ENCODE data around the gene PDZRN4.

DNA sequence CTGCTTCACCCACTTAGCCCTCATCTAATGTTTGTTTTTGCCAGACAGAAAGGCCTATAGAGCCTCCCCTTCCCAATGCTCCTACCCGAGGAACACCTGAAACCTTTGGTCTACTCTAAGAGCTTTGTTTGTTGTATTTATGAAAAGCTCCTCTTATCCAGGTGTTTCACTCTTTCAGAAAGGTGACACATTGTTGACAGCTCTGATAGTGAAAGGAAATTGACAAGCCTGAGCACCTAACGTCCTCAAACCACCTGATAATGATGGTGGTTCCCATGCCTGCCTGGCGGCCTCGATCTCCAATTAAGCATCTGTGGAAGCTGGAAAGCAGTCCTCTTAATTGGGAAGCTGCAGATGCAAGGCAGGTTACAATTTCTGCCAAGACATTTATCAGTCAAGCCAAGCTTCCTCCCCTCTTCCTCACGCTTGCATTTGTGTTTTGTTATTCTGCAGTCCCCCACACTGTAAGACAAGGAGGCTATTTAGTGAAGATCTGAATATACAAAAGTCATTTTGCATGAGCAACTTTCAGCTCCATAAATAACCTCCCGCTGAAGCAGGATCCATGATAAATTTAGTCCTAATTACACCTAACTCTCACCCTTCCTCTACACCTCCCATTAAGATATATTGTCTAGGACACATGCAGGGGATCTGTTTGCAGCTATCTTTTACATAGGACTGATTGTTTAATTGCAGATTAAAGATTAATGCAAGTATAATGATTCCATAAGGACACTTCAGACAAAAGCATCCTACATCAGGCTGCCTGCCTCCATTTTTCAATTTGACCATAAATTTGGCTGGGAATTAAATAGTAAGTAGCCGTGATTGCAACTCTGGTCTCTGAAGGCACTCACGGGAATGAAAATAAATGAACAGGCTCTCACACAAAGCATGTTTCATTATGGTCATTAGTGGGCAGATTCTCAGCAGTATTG, 288.6 kb downstream of the PDZRN4 start:
- TF ChIP-seq CTCF (IDR thresholded peaks at IDR 0.05): no peak
- no peak for TF ChIP-seq POLR2A (IDR thresholded peaks at IDR 0.05)
- no peak for TF ChIP-seq EP300 (IDR thresholded peaks at IDR 0.05)

Data from ovary (tissue), 3 donors.